ENCODE measurements around the gene P2RY6. TPM values are rescaled to one million over a fixed set of nuclear protein-coding genes. Genes with fewer than 3 reads are reported as not detected.

Gene P2RY6
- total RNA-seq, 1 experiment from 2014 or later, result 0.15 TPM

DNA sequence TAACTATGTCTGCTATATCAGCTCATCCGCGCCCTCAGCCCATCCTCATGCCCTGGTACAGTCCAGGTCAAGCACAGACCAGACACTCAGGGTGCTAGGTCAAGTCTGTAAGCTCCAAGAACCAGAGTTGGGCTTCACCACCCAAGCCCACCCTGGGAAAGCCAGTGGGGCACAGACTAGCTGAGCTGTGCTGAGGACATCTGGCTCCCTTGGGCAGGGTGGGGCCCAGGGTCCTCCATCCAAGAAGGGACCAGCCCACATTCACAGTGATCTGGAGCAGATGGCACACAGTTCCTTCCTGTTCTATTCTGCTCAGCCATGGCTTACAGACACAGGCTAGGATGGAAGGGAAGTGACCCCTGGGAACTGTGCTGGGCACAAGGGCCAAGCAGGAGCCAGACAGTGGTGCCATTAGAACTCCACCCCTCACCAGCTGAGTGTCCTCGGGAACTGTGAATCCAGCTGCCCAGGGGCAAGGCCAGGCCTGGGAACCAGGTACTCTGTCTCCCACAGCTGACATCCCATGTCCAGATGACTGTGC, 9.1 kb downstream of the P2RY6 start:
- 0 out of 2 replicates have a peak, but pooled peaks cover 2% of the 10 kb centered on the region for H3K27me3 ChIP-seq (ENCODE audit: insufficient read depth, low read length)
- no TSS peak for BruUV-seq (replicated peaks)
- H3K4me2 ChIP-seq (ENCODE audit: low read length), result no peak overlapping the region
- H3K9me3 ChIP-seq (ENCODE audit: control insufficient read depth in 1 of 2, insufficient read depth in 1 of 2, low read depth in 1 of 2, low read length in 2 of 2), result no peaks in the 10 kb centered on the region
- no peak overlapping the region for H2AFZ ChIP-seq (ENCODE audit: low read depth, low read length, poor library complexity, severe bottlenecking)
- H3K9ac ChIP-seq (ENCODE audit: low read length), result no peak overlapping the region
- H3K79me2 ChIP-seq (ENCODE audit: insufficient read depth, low read length), result no peaks in the 10 kb centered on the region
- no peaks in the 10 kb centered on the region for H3K36me3 ChIP-seq (ENCODE audit: control insufficient read depth in 1 of 2, insufficient read depth in 2 of 2, low read length in 2 of 2)
- CTCF ChIA-PET, result interaction anchor here (1.2 kb wide), 1 partner anchor 8 kb away, joined by 5 read pairs; no protein-coding TSS in a partner anchor
- intact Hi-C loops (cut with micrococcal nuclease), result no loop called here
- no peak for TF ChIP-seq POLR2A (IDR thresholded peaks at IDR 0.05; ENCODE audit: borderline replicate concordance, extremely low read depth, insufficient read depth, insufficient read length)
- TF ChIP-seq, protein P1, sequence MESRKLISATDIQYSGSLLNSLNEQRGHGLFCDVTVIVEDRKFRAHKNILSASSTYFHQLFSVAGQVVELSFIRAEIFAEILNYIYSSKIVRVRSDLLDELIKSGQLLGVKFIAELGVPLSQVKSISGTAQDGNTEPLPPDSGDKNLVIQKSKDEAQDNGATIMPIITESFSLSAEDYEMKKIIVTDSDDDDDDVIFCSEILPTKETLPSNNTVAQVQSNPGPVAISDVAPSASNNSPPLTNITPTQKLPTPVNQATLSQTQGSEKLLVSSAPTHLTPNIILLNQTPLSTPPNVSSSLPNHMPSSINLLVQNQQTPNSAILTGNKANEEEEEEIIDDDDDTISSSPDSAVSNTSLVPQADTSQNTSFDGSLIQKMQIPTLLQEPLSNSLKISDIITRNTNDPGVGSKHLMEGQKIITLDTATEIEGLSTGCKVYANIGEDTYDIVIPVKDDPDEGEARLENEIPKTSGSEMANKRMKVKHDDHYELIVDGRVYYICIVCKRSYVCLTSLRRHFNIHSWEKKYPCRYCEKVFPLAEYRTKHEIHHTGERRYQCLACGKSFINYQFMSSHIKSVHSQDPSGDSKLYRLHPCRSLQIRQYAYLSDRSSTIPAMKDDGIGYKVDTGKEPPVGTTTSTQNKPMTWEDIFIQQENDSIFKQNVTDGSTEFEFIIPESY (IDR thresholded peaks at IDR 0.05; ENCODE audit: extremely low read depth, insufficient replicate concordance, low read length), result no peak
- TF ChIP-seq EZH2phosphoT487 (IDR thresholded peaks at IDR 0.05; ENCODE audit: borderline replicate concordance), result no peak
- no peak for TF ChIP-seq CBX3 (IDR thresholded peaks at IDR 0.05; ENCODE audit: low read depth)
- no peak for TF ChIP-seq SP1 (IDR thresholded peaks at IDR 0.05; ENCODE audit: low read depth)
- TF ChIP-seq, protein P2, sequence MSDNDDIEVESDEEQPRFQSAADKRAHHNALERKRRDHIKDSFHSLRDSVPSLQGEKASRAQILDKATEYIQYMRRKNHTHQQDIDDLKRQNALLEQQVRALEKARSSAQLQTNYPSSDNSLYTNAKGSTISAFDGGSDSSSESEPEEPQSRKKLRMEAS (IDR thresholded peaks at IDR 0.05), result no peak
- TF ChIP-seq ELF1 (IDR thresholded peaks at IDR 0.05; ENCODE audit: borderline replicate concordance, low read depth), result no peak
- TF ChIP-seq, protein P3, sequence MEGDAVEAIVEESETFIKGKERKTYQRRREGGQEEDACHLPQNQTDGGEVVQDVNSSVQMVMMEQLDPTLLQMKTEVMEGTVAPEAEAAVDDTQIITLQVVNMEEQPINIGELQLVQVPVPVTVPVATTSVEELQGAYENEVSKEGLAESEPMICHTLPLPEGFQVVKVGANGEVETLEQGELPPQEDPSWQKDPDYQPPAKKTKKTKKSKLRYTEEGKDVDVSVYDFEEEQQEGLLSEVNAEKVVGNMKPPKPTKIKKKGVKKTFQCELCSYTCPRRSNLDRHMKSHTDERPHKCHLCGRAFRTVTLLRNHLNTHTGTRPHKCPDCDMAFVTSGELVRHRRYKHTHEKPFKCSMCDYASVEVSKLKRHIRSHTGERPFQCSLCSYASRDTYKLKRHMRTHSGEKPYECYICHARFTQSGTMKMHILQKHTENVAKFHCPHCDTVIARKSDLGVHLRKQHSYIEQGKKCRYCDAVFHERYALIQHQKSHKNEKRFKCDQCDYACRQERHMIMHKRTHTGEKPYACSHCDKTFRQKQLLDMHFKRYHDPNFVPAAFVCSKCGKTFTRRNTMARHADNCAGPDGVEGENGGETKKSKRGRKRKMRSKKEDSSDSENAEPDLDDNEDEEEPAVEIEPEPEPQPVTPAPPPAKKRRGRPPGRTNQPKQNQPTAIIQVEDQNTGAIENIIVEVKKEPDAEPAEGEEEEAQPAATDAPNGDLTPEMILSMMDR (IDR thresholded peaks at IDR 0.05 in 2 of 3, conservative IDR thresholded peaks at IDR 0.05 in 1 of 3; ENCODE audit: borderline replicate concordance in 1 of 3, insufficient read depth in 1 of 3, low read depth in 2 of 3, low read length in 2 of 3), result no peak
- no peak for TF ChIP-seq FOSL1 (IDR thresholded peaks at IDR 0.05; ENCODE audit: low read depth)
- ATAC-seq (no peak), DNase-seq (ENCODE audit: low read depth, low spot score) (no peak)
- RAD21 ChIA-PET (ENCODE audit: low non-redundant PET in 1 of 2, low total read pairs in 2 of 2, uncharacterized antibody in 2 of 2, unreplicated experiment in 2 of 2), result no interaction called here
- H3K4me1 ChIP-seq (ENCODE audit: control insufficient read depth in 1 of 2, insufficient read depth in 2 of 2, low read length in 2 of 2), result no peaks in the 10 kb centered on the region
- no peak overlapping the region for H3K4me3 ChIP-seq (replicated peaks in 1 of 2; ENCODE audit: low read depth in 1 of 2, low read length in 2 of 2)
- POLR2A ChIA-PET, result no interaction called here
- H4K20me1 ChIP-seq (ENCODE audit: insufficient read depth), result no peaks in the 10 kb centered on the region
- H3K9me2 ChIP-seq (ENCODE audit: insufficient read depth), result no peaks in the 10 kb centered on the region
- no peak overlapping the region for H3K27ac ChIP-seq (ENCODE audit: low read depth, low read length)

Data from HCT116 (cell line).